ENCODE results near the gene B9D1.

GRCh38 chr17:19363114-19363438 is 553 bp upstream of the B9D1 start:
- TF ChIP-seq, protein P1, sequence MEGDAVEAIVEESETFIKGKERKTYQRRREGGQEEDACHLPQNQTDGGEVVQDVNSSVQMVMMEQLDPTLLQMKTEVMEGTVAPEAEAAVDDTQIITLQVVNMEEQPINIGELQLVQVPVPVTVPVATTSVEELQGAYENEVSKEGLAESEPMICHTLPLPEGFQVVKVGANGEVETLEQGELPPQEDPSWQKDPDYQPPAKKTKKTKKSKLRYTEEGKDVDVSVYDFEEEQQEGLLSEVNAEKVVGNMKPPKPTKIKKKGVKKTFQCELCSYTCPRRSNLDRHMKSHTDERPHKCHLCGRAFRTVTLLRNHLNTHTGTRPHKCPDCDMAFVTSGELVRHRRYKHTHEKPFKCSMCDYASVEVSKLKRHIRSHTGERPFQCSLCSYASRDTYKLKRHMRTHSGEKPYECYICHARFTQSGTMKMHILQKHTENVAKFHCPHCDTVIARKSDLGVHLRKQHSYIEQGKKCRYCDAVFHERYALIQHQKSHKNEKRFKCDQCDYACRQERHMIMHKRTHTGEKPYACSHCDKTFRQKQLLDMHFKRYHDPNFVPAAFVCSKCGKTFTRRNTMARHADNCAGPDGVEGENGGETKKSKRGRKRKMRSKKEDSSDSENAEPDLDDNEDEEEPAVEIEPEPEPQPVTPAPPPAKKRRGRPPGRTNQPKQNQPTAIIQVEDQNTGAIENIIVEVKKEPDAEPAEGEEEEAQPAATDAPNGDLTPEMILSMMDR (conservative IDR thresholded peaks at IDR 0.05; ENCODE audit: low read length), result peak; percentile 55; the same call in 1 of the 2 replicates
- no peak for TF ChIP-seq EZH2phosphoT487 (IDR thresholded peaks at IDR 0.05; ENCODE audit: borderline replicate concordance, low read depth, low read length)

All from OCI-LY7 (cell line).